GM13977 (cell line): ENCODE measurements around the gene TM4SF1.

Experiments
- DNase-seq: peaks from one replicate; pipeline ENCODE4 v3.0.0; 2012; ENCODE audit warnings: low spot score
- in situ Hi-C: fragments of 300-500 bp; cut with MboI; formaldehyde crosslinking; loops from one replicate; pipeline ENCODE4 v1.12.0; 2022; ENCODE audit warnings: low sequenced_read_pairs, low pct_unique_long_range_greater_than_20kb, mixed read lengths, inconsistent platforms; ENCODE audit not compliant: unreplicated experiment
- TF ChIP-seq, protein P1 (sequence below): IDR thresholded peaks from 2 replicates; pipeline ENCODE4 v1.5.1; 2012; ENCODE audit warnings: mild to moderate bottlenecking, control low read depth; ENCODE audit not compliant: insufficient read depth; ENCODE audit errors: extremely low read depth, missing control alignments

TM4SF1 gene

DNA sequence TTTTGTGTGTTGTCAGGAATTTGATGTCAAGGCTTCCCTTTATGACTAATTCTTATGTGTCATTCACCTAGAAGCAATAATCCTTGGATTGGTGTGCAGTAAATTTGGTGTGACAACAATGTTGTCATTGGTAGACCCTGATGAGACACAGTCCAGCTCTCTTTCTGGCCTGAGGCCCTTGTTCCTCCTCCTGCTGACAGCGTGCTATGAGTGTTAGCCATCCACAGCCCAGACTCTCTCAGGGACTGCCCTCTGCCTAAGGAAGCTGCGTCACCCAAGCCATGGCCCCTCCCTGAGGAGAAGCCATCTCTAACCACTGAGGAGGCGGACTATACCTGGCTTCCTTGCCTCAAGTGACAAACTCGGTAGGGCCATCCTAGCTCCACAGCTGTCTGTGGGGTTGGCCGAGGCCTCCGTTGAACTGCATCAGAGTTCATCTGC, 13.3 kb upstream of the TM4SF1 start:
- no peak for DNase-seq
- TF ChIP-seq, protein P1, sequence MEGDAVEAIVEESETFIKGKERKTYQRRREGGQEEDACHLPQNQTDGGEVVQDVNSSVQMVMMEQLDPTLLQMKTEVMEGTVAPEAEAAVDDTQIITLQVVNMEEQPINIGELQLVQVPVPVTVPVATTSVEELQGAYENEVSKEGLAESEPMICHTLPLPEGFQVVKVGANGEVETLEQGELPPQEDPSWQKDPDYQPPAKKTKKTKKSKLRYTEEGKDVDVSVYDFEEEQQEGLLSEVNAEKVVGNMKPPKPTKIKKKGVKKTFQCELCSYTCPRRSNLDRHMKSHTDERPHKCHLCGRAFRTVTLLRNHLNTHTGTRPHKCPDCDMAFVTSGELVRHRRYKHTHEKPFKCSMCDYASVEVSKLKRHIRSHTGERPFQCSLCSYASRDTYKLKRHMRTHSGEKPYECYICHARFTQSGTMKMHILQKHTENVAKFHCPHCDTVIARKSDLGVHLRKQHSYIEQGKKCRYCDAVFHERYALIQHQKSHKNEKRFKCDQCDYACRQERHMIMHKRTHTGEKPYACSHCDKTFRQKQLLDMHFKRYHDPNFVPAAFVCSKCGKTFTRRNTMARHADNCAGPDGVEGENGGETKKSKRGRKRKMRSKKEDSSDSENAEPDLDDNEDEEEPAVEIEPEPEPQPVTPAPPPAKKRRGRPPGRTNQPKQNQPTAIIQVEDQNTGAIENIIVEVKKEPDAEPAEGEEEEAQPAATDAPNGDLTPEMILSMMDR = no peak
- in situ Hi-C loops = loop anchor here (10.0 kb wide), 1 partner anchor 84 kb away; the partner anchor contains the start of gene TM4SF4

DNA sequence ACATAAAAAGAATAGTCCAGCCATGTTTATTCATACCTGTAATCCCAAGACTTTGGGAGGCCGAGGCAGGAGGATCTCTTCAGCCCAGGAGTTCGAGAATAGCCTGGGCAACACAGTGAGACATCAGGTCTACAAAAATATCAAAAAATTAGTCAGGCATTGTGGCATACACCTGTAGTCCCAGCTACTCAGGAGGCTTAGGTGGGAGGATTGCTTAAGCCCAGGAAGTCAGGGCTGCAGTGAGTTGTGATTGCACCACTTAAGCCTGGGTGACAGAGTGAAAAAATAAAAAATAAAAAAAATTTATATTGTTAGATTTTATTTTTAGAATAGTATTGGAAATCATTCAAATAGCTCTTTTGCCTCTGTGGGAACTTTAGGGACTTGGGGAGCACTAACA, 12.8 kb upstream of the TM4SF1 start:
- in situ Hi-C loops = loop anchor here (10.0 kb wide), 1 partner anchor 85 kb away; the partner anchor contains the start of gene TM4SF4
- TF ChIP-seq, protein P1 = no peak
- DNase-seq = no peak

DNA sequence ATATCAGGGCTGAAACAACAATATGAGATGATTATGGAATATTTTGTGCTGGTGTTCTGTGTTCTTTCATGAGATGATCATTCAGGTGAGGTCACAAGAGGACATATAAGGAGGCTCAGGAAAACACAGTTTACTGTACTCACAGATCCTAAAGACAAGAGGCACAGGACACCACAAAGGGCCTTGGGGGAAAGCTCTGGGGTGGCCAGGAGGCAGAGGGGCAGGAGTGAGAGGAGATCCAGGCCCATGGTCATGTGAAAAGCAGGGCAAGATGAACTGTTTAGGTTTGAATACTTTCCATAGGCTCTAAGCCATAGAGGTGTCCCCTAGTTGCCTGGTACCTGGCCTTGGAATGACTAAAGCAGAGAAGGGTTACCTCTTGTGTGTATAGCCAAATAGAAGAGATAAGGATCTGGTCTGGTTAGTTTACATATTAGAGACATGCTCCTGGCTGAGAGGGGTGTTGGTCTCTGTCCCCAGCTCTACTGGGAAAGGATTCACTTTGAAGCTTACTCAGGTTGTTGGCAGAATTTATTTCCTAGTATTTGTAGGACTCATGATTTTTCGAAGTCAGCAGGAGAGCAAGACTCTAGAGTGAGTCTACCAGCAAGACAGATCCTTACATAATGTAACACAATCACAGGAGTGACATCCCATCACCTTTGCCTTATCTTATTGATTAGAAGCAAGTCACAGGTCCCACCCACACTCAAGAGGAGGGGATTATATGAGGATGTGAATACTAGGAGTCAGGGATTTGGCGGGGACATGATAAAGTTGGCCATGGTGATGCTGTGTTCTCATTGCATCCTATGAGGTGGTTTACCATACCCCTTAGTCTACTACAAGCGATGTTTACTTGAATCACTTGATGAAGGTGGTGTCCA, 11.3 kb upstream of the TM4SF1 start:
- in situ Hi-C loops = no loop called here

DNA sequence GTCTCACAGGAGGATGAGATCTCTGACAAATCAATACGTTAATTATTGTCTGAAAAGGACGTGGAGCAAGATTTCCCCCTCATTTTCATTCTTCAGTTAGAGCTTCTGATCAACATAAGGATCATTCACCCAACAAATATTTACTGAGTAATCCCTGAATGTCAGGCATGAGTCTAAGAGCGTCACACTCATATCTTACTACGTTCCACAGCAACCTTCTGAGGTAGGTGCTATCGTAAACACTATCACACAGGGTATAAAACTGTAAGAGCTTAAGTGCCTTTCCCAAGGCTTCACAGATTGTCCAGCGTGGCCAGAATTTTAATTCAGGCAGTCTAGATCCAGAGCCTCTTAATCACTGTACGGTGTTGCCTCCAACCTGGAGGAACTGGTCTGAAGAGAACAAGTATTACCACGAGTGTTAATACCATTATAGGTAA, 10.6 kb upstream of the TM4SF1 start:
- TF ChIP-seq, protein P1 = no peak
- DNase-seq = no peak
- in situ Hi-C loops = no loop called here

More for the DNA sequence above, 11.3 kb upstream of the TM4SF1 start:
- no peak for DNase-seq
- TF ChIP-seq, protein P1 = no peak

DNA sequence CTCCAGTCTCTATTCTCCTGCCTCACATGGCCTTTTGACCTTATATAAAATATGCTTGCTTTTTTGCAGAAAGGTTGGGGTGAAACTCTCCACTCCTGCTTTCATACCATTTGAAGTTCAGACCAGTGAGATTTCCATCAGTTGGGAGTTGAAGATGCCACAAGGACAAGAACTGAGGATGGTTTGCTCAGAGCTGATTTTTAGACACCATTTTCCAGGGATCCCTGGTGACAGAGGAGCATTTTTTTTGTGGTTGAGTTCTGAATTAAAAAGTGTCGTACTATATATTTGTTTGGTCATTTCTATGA, 8.8 kb upstream of the TM4SF1 start:
- TF ChIP-seq, protein P1 = no peak
- in situ Hi-C loops = no loop called here
- DNase-seq = no peak

DNA sequence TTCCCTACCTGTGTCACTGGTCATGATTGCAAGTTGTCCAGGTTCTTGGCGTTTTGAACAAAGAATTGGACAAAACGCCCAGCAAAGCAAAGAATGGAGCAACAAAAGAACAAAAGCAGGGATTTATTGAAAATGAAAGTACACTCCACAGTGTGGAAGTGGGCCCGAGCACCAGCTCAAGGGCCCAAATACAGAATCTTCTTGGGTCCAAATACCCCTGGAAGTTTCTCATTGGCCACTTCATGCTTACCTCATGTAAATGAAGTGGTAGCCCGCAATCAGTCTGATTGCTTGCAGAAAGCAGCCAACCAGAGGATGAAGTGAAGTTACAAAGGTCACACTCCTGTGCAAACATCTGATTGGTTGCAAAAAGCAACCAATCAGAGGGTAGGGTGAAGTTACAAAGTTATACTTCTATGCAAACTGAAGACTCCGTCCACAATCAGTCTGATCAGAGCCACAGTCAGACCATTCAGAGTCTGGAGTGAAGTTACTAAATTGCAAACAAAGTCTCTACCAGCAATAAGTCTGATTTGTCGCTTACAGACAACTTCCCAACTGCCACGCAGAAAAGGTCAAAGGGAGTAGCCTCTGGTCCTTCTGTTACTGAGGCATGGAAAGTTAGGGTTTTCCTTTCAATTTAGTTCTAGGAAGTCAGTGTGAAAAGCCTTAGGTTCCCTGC, 8.3 kb upstream of the TM4SF1 start:
- TF ChIP-seq, protein P1 = no peak
- no peak for DNase-seq
- in situ Hi-C loops = no loop called here
